Measurements from ENCODE around the gene MRFAP1L1.

The MRFAP1L1 gene

GRCh38 chr4:6710282-6710681 lies 617 bp upstream of the MRFAP1L1 start:
- no CpG with 5 or more reads among the region's 6 CpGs for WGBS, 2 donors (ENCODE audit: extremely low coverage in 2 of 2, insufficient read length in 2 of 2, insufficient replicate concordance in 1 of 2)
- no peak overlapping the region for H3K27ac ChIP-seq (replicated peaks; ENCODE audit: low read length)

DNA sequence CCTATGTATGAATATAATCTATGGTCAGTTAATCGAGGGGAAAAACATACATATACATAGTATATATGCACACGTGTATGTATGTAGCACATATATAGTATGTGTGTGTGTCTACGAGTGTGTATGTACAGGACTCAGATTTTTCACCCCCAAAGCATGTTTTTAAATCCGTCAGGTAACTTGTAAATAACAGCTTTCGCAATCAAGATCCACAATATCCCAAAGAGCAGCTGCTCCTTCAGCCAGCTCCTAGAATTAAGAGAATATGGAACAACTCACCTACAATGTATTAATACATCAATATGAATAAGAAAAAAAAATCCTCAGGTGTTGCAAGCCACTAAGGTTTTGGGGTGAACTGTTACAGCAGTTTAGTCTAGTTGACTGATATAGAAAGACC lies 3.5 kb downstream of the MRFAP1L1 start:
- H4K91ac ChIP-seq (ENCODE audit: low read depth, low read length, poor library complexity) = no peak overlapping the region
- H3K4me2 ChIP-seq (ENCODE audit: insufficient read depth, low read length, poor library complexity, severe bottlenecking) = no peak overlapping the region
- no peak overlapping the region for H2BK120ac ChIP-seq (ENCODE audit: low read depth, low read length)
- no peak overlapping the region for H2BK15ac ChIP-seq (ENCODE audit: low read length)
- no peak overlapping the region for H3K9ac ChIP-seq (ENCODE audit: low read depth, low read length, poor library complexity)
- H2AK5ac ChIP-seq (ENCODE audit: low read depth, low read length) = no peak overlapping the region
- H3K4me1 ChIP-seq (ENCODE audit: control insufficient read depth in 2 of 2, insufficient read depth in 1 of 2, low read depth in 1 of 2, low read length in 2 of 2) = peaks cover 7 to 12% of the 10 kb centered on the region in 2 donors
- H3K27me3 ChIP-seq (ENCODE audit: control insufficient read depth in 3 of 3, insufficient read depth in 3 of 3, low read depth in 1 of 3, low read length in 3 of 3) = no peaks in the 10 kb centered on the region
- H4K8ac ChIP-seq (ENCODE audit: low read depth, low read length) = no peak overlapping the region
- no peak overlapping the region for H3K27ac ChIP-seq (replicated peaks; ENCODE audit: low read length)
- H2BK12ac ChIP-seq (ENCODE audit: low read length) = no peak overlapping the region
- H3K4me3 ChIP-seq (ENCODE audit: low read length in 2 of 2) = no peak overlapping the region
- H3K36me3 ChIP-seq (replicated peaks in 1 of 2; ENCODE audit: control insufficient read depth in 2 of 2, insufficient read depth in 2 of 2, low read length in 2 of 2) = peaks cover 19 to 67% of the 10 kb centered on the region in 2 donors
- H3K79me1 ChIP-seq (ENCODE audit: low read depth, low read length) = peaks cover 10% of the 10 kb centered on the region
- peaks cover 11 to 65% of the 10 kb centered on the region in 2 donors for H3K9me3 ChIP-seq (replicated peaks in 1 of 2; ENCODE audit: control insufficient read depth in 2 of 2, insufficient read depth in 1 of 2, low read depth in 1 of 2, low read length in 2 of 2)
- no peak overlapping the region for H3K18ac ChIP-seq (ENCODE audit: low read length)
- no peak overlapping the region for H3K14ac ChIP-seq (ENCODE audit: low read length)
- no peak overlapping the region for H3K23ac ChIP-seq (ENCODE audit: low read depth, low read length, poor library complexity)
- no peak overlapping the region for H2BK5ac ChIP-seq (ENCODE audit: low read length)
- no peak for DNase-seq (ENCODE audit: low spot score)
- no peak overlapping the region for H2AFZ ChIP-seq (ENCODE audit: low read length)
- H3K4ac ChIP-seq (ENCODE audit: low read length) = no peak overlapping the region
- WGBS, 2 donors (ENCODE audit: extremely low coverage in 2 of 2, insufficient read length in 2 of 2, insufficient replicate concordance in 1 of 2) = no CpG with 5 or more reads among the region's 5 CpGs

More at GRCh38 chr4:6710282-6710681, 617 bp upstream of the MRFAP1L1 start:
- peak overlapping the region; percentile 75 to 100 for H3K4me3 ChIP-seq (ENCODE audit: low read length in 2 of 2)
- H3K23ac ChIP-seq (ENCODE audit: low read depth, low read length, poor library complexity) = no peak overlapping the region
- H3K79me1 ChIP-seq (ENCODE audit: low read depth, low read length) = peaks cover 6% of the 10 kb centered on the region
- H2BK12ac ChIP-seq (ENCODE audit: low read length) = no peak overlapping the region
- no peak for DNase-seq (ENCODE audit: low spot score)
- peaks cover 0 to 2% (median 0%) of the 10 kb centered on the region in 3 experiments for H3K27me3 ChIP-seq (ENCODE audit: control insufficient read depth in 3 of 3, insufficient read depth in 3 of 3, low read depth in 1 of 3, low read length in 3 of 3)
- no peak overlapping the region for H3K9ac ChIP-seq (ENCODE audit: low read depth, low read length, poor library complexity)
- no peak overlapping the region for H2AK5ac ChIP-seq (ENCODE audit: low read depth, low read length)
- H2BK15ac ChIP-seq (ENCODE audit: low read length) = no peak overlapping the region
- peaks cover 7 to 12% of the 10 kb centered on the region in 2 donors for H3K4me1 ChIP-seq (ENCODE audit: control insufficient read depth in 2 of 2, insufficient read depth in 1 of 2, low read depth in 1 of 2, low read length in 2 of 2)
- no peak overlapping the region for H3K4ac ChIP-seq (ENCODE audit: low read length)
- no peak overlapping the region for H4K91ac ChIP-seq (ENCODE audit: low read depth, low read length, poor library complexity)
- H3K4me2 ChIP-seq (ENCODE audit: insufficient read depth, low read length, poor library complexity, severe bottlenecking) = peak overlapping the region; percentile 68
- no peak overlapping the region for H4K8ac ChIP-seq (ENCODE audit: low read depth, low read length)
- H2AFZ ChIP-seq (ENCODE audit: low read length) = peak overlapping the region; percentile 96
- H3K9me3 ChIP-seq (replicated peaks in 1 of 2; ENCODE audit: control insufficient read depth in 2 of 2, insufficient read depth in 1 of 2, low read depth in 1 of 2, low read length in 2 of 2) = peaks cover 1 to 32% of the 10 kb centered on the region in 2 donors
- no peak overlapping the region for H2BK5ac ChIP-seq (ENCODE audit: low read length)
- no peak overlapping the region for H3K14ac ChIP-seq (ENCODE audit: low read length)
- peaks cover 10 to 31% of the 10 kb centered on the region in 2 donors for H3K36me3 ChIP-seq (replicated peaks in 1 of 2; ENCODE audit: control insufficient read depth in 2 of 2, insufficient read depth in 2 of 2, low read length in 2 of 2)
- no peak overlapping the region for H2BK120ac ChIP-seq (ENCODE audit: low read depth, low read length)
- no peak overlapping the region for H3K18ac ChIP-seq (ENCODE audit: low read length)

DNA sequence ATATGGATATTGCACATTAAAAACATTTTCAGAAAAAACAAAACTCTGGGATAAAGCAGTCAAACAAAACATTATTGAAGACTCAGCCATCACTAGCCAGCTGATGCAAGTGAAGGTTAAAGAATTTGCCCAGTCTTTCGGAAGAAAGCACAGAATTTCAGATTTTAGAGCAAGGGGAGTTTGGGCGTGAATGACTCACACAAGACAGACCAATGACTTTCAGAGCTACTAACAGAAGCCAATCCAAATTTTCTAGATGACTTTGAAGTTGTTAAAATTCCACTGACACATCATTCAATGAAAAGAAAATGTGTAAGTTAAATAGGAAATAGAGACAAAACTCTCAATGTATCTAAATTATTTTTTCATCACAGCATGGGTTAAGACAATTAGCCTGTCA lies 4.0 kb downstream of the MRFAP1L1 start:
- Histone ChIP-seq H3K79me1 (ENCODE audit: low read depth, low read length) (peaks cover 10% of the 10 kb centered on the region), H2BK5ac (ENCODE audit: low read length) (no peak overlapping the region), H3K4ac (ENCODE audit: low read length) (no peak overlapping the region), H3K36me3 (replicated peaks in 1 of 2; ENCODE audit: control insufficient read depth in 2 of 2, insufficient read depth in 2 of 2, low read length in 2 of 2) (peaks cover 19 to 69% of the 10 kb centered on the region in 2 donors), H3K4me1 (ENCODE audit: control insufficient read depth in 2 of 2, insufficient read depth in 1 of 2, low read depth in 1 of 2, low read length in 2 of 2) (peaks cover 7 to 12% of the 10 kb centered on the region in 2 donors), H3K18ac (ENCODE audit: low read length) (no peak overlapping the region), H3K27me3 (ENCODE audit: control insufficient read depth in 3 of 3, insufficient read depth in 3 of 3, low read depth in 1 of 3, low read length in 3 of 3) (no peaks in the 10 kb centered on the region), H2BK12ac (ENCODE audit: low read length) (no peak overlapping the region), H3K27ac (replicated peaks; ENCODE audit: low read length) (no peak overlapping the region), H4K91ac (ENCODE audit: low read depth, low read length, poor library complexity) (no peak overlapping the region), H3K4me2 (ENCODE audit: insufficient read depth, low read length, poor library complexity, severe bottlenecking) (no peak overlapping the region), H2AK5ac (ENCODE audit: low read depth, low read length) (no peak overlapping the region), H2BK15ac (ENCODE audit: low read length) (no peak overlapping the region), H2AFZ (ENCODE audit: low read length) (no peak overlapping the region), H4K8ac (ENCODE audit: low read depth, low read length) (no peak overlapping the region), H3K9me3 (replicated peaks in 1 of 2; ENCODE audit: control insufficient read depth in 2 of 2, insufficient read depth in 1 of 2, low read depth in 1 of 2, low read length in 2 of 2) (peaks cover 11 to 63% of the 10 kb centered on the region in 2 donors), H3K9ac (ENCODE audit: low read depth, low read length, poor library complexity) (no peak overlapping the region), H3K23ac (ENCODE audit: low read depth, low read length, poor library complexity) (no peak overlapping the region), H3K14ac (ENCODE audit: low read length) (no peak overlapping the region), H2BK120ac (ENCODE audit: low read depth, low read length) (no peak overlapping the region), H3K4me3 (ENCODE audit: low read length in 2 of 2) (no peak overlapping the region)
- no peak for DNase-seq (ENCODE audit: low spot score)
- no CpG with 5 or more reads among the region's 2 CpGs for WGBS, 2 donors (ENCODE audit: extremely low coverage in 2 of 2, insufficient read length in 2 of 2, insufficient replicate concordance in 1 of 2)

DNA sequence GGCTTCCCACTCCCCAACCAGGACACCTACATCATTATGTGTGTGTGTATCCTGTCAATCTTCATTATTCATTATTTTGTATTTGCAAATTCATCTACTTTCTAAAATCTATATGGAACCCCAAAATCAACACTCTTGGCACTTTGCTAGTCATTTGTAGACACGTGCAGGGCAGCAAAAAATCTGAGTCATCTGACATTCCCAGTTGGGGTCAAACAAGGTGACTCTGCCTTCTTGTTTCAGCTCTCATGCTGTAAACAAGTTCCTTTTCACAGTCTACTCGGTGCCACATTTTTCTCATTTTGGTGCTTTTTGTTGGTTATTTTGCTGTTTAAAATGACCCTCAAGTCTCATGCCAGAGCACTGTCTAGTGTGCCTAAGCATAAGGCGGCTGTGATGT lies 5.9 kb downstream of the MRFAP1L1 start:
- Histone ChIP-seq H2AK5ac (ENCODE audit: low read depth, low read length) (no peak overlapping the region), H3K4ac (ENCODE audit: low read length) (no peak overlapping the region), H2BK12ac (ENCODE audit: low read length) (no peak overlapping the region), H3K27me3 (ENCODE audit: control insufficient read depth in 3 of 3, insufficient read depth in 3 of 3, low read depth in 1 of 3, low read length in 3 of 3) (no peaks in the 10 kb centered on the region), H3K9me3 (replicated peaks in 1 of 2; ENCODE audit: control insufficient read depth in 2 of 2, insufficient read depth in 1 of 2, low read depth in 1 of 2, low read length in 2 of 2) (peaks cover 11 to 63% of the 10 kb centered on the region in 2 donors), H3K36me3 (replicated peaks in 1 of 2; ENCODE audit: control insufficient read depth in 2 of 2, insufficient read depth in 2 of 2, low read length in 2 of 2) (peaks cover 19 to 77% of the 10 kb centered on the region in 2 donors), H3K4me2 (ENCODE audit: insufficient read depth, low read length, poor library complexity, severe bottlenecking) (no peak overlapping the region), H3K9ac (ENCODE audit: low read depth, low read length, poor library complexity) (no peak overlapping the region), H4K8ac (ENCODE audit: low read depth, low read length) (no peak overlapping the region), H3K79me1 (ENCODE audit: low read depth, low read length) (peaks cover 5% of the 10 kb centered on the region), H2BK15ac (ENCODE audit: low read length) (no peak overlapping the region), H3K4me1 (ENCODE audit: control insufficient read depth in 2 of 2, insufficient read depth in 1 of 2, low read depth in 1 of 2, low read length in 2 of 2) (peaks cover 6 to 7% of the 10 kb centered on the region in 2 donors), H4K91ac (ENCODE audit: low read depth, low read length, poor library complexity) (no peak overlapping the region), H2BK5ac (ENCODE audit: low read length) (no peak overlapping the region), H3K14ac (ENCODE audit: low read length) (no peak overlapping the region), H3K27ac (replicated peaks; ENCODE audit: low read length) (no peak overlapping the region), H2AFZ (ENCODE audit: low read length) (no peak overlapping the region), H3K4me3 (ENCODE audit: low read length in 2 of 2) (no peak overlapping the region), H3K23ac (ENCODE audit: low read depth, low read length, poor library complexity) (no peak overlapping the region), H2BK120ac (ENCODE audit: low read depth, low read length) (no peak overlapping the region), H3K18ac (ENCODE audit: low read length) (no peak overlapping the region)
- no peak for DNase-seq (ENCODE audit: low spot score)
- no CpG with 5 or more reads among the region's 3 CpGs for WGBS, 2 donors (ENCODE audit: extremely low coverage in 2 of 2, insufficient read length in 2 of 2, insufficient replicate concordance in 1 of 2)
